Type B pancreatic cell (in vitro differentiated cells): Measurements from ENCODE around the gene HADHB. TPM values are rescaled to one million over a fixed set of nuclear protein-coding genes. Genes with fewer than 3 reads are reported as not detected.

Experiments used
- DNase-seq: peaks from one replicate; pipeline ENCODE4 v3.0.0; 2021; ENCODE audit warnings: mixed read lengths; ENCODE audit not compliant: unreplicated experiment; ENCODE audit errors: extremely low spot score
- H3K27ac Mint-ChIP-seq: 2 replicates; pipeline ENCODE4 v1.8.0; 2021; ENCODE audit warnings: mild to moderate bottlenecking, mixed read lengths
- H3K27me3 Mint-ChIP-seq: 2 replicates; pipeline ENCODE4 v1.8.0; 2021; ENCODE audit warnings: mixed read lengths
- H3K36me3 Mint-ChIP-seq: 2 replicates; pipeline ENCODE4 v1.8.0; 2021; ENCODE audit warnings: mixed read lengths
- H3K4me1 Mint-ChIP-seq: one replicate; pipeline ENCODE4 v1.8.0; 2021; ENCODE audit warnings: mixed read lengths; ENCODE audit not compliant: unreplicated experiment
- H3K4me3 Mint-ChIP-seq: 2 replicates; pipeline ENCODE4 v1.8.0; 2021; ENCODE audit warnings: mild to moderate bottlenecking, mixed read lengths
- H3K9me3 Mint-ChIP-seq: 2 replicates; pipeline ENCODE4 v1.8.0; 2021; ENCODE audit warnings: mixed read lengths
- total RNA-seq: library from RNA; stranded (reverse); gene quantifications from 2 replicates; pipeline ENCODE4 v1.2.1, GENCODE V29; 2021; ENCODE audit warnings: low replicate concordance
- TF ChIP-seq, protein P1 (sequence below): fragments of 200-600 bp; sonication (generic); conservative IDR thresholded peaks from 2 replicates; pipeline ENCODE4 v1.5.0; 2021; ENCODE audit warnings: antibody characterized with exemption, mild to moderate bottlenecking

Gene HADHB
- total RNA-seq, 1 donor from 2014 or later: 110 TPM

DNA sequence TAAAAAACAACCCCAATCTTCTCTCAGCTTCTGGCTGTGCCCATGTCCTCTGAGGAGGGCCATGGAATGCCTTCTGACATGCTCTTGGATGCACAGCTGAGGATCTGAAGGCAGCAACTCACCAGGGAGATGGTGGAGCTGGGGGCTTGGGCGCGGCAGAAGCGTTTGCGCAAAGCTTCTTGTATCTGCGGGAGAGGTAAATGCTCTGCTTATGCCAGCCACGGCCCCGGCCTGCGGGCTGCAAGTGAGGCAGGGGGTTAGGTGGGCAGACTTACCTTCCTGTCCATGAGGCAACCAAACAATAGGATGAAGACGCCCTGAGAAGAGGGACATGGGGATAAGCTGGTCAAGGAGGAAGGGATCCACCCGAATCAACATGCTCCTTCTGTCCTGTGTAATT, 65.2 kb downstream of the HADHB start:
- Mint-ChIP-seq H3K4me1 (peaks cover 7% of the 10 kb centered on the region), H3K27me3 (no peaks in the 10 kb centered on the region), H3K27ac (no peak overlapping the region), H3K4me3 (no peak overlapping the region), H3K36me3 (no peaks in the 10 kb centered on the region), H3K9me3 (no peaks in the 10 kb centered on the region)
- TF ChIP-seq, protein P1, sequence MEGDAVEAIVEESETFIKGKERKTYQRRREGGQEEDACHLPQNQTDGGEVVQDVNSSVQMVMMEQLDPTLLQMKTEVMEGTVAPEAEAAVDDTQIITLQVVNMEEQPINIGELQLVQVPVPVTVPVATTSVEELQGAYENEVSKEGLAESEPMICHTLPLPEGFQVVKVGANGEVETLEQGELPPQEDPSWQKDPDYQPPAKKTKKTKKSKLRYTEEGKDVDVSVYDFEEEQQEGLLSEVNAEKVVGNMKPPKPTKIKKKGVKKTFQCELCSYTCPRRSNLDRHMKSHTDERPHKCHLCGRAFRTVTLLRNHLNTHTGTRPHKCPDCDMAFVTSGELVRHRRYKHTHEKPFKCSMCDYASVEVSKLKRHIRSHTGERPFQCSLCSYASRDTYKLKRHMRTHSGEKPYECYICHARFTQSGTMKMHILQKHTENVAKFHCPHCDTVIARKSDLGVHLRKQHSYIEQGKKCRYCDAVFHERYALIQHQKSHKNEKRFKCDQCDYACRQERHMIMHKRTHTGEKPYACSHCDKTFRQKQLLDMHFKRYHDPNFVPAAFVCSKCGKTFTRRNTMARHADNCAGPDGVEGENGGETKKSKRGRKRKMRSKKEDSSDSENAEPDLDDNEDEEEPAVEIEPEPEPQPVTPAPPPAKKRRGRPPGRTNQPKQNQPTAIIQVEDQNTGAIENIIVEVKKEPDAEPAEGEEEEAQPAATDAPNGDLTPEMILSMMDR: no peak
- no peak for DNase-seq

DNA sequence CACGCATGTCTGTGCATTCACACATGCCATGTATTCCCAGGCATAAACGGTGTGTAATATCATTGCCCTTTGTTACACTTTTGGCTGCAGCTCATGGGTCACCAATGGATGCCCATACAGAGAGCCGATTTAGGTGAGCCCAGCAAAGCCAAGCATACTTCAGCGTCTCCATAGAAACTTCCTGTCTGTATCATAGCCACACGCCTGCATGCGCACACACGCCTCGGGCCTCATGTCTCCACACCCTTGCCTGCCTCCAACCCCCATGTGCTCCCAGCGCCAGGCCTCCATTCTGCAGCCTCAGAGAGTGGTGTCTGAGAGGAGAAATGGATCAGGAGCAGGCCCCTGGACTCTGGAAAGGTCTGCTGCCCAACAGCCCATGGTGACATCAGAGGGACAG, 67.7 kb downstream of the HADHB start:
- Mint-ChIP-seq H3K27me3 (no peaks in the 10 kb centered on the region), H3K4me1 (peaks cover 3% of the 10 kb centered on the region), H3K36me3 (no peaks in the 10 kb centered on the region), H3K9me3 (no peaks in the 10 kb centered on the region), H3K27ac (no peak overlapping the region), H3K4me3 (no peak overlapping the region)
- DNase-seq: no peak
- TF ChIP-seq, protein P1: no peak

DNA sequence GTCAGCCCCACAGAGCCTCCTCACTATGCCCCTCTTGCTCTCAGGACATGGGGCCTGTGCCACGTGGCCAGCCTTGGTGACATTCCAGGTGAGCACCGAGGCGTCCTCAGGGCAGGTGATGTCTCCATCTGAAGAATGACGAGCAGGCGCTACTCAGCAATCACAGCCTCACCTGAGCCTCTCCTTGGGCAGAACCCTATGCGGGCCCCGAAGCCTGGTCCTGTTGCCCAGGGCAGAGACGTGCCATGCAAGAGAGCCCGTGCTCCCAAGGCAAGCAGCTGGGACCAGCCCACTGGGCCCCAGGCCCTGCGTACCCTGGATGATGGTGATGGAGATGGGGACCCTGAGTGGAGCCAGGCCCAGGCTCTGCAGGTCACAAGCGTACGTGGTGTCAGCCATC, 68.7 kb downstream of the HADHB start:
- Mint-ChIP-seq H3K36me3 (no peaks in the 10 kb centered on the region), H3K4me3 (no peak overlapping the region), H3K27ac (no peak overlapping the region), H3K4me1 (peaks cover 3% of the 10 kb centered on the region), H3K27me3 (no peaks in the 10 kb centered on the region), H3K9me3 (no peaks in the 10 kb centered on the region)
- TF ChIP-seq, protein P1: no peak
- DNase-seq: no peak

DNA sequence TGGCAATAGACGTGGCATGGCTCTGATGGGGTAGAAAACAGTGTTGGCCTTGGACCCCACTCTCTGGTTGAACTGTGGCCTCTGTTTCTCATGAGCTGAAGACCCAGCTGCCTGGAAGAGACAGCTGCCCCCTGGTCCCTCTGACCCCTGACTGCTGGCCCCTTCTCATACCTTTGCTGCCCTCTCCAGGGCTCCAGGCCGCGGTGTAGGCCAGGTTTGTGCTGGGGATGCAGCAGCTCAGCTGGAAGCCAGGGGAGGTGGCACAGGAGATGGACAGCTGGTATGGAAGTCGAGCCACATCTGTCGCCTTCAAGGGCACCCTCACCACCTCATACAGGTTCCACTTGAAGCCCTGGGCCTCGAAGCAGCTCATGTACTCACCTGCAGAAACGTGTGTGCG, 69.5 kb downstream of the HADHB start:
- peaks cover 3% of the 10 kb centered on the region for H3K27me3 Mint-ChIP-seq
- no peak overlapping the region for H3K4me3 Mint-ChIP-seq
- no peak overlapping the region for H3K27ac Mint-ChIP-seq
- H3K4me1 Mint-ChIP-seq: peaks cover 3% of the 10 kb centered on the region
- TF ChIP-seq, protein P1: no peak
- H3K36me3 Mint-ChIP-seq: no peaks in the 10 kb centered on the region
- H3K9me3 Mint-ChIP-seq: no peaks in the 10 kb centered on the region
- DNase-seq: no peak

DNA sequence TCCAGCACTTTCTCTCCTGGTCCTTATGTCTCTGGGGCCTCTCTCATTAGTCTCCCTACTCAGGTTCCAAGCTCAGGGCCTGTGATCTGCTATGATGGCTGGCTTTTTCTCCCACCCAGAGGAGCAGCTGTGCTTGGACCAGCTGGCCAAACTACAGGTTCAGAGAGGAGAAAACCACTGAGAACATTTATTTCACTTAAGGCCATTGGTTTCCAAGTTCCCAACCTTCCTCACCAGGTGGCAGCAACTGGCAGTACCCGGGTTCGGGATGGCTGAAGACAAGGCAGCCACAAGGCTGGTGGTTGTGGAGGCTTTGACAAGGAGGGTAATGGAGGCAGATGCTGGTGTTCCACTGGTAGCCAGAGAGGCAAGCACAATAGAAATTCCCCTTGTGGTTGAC, 71.3 kb downstream of the HADHB start:
- no peak for DNase-seq
- Mint-ChIP-seq H3K4me3 (no peak overlapping the region), H3K27me3 (peaks cover 3% of the 10 kb centered on the region), H3K36me3 (no peaks in the 10 kb centered on the region), H3K27ac (no peak overlapping the region), H3K9me3 (no peaks in the 10 kb centered on the region), H3K4me1 (peaks cover 3% of the 10 kb centered on the region)
- TF ChIP-seq, protein P1: no peak

DNA sequence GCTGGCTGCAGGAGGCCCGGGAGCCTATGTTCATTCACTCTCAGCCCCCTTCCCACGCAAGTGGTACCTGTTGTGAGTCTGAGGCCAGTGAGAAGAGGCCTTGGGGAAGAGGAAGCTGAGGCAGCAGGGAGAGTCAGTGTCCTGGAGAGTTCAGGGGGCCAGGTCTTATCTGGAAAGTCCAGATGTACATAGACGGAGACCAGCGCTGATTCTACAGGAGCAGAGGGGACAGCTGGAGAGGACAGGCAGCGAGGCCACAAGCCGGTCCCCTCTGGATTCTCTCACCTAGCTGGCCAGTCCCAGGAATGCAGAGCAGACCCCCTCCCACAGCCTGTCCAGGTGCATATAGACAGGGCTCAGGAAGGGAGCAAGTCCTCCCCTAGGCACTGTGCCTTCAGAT, 72.1 kb downstream of the HADHB start:
- Mint-ChIP-seq H3K27ac (no peak overlapping the region), H3K27me3 (peaks cover 3% of the 10 kb centered on the region), H3K4me3 (no peak overlapping the region), H3K9me3 (no peaks in the 10 kb centered on the region), H3K4me1 (peaks cover 3% of the 10 kb centered on the region), H3K36me3 (no peaks in the 10 kb centered on the region)
- TF ChIP-seq, protein P1: no peak
- no peak for DNase-seq
